Measurements from ENCODE around the gene NTHL1.
"Not testable (repeated sequence)": the region's sequence is repeated elsewhere in the genome, so short reads cannot be mapped to it uniquely, and the experiment has no call there.

NTHL1 gene

DNA sequence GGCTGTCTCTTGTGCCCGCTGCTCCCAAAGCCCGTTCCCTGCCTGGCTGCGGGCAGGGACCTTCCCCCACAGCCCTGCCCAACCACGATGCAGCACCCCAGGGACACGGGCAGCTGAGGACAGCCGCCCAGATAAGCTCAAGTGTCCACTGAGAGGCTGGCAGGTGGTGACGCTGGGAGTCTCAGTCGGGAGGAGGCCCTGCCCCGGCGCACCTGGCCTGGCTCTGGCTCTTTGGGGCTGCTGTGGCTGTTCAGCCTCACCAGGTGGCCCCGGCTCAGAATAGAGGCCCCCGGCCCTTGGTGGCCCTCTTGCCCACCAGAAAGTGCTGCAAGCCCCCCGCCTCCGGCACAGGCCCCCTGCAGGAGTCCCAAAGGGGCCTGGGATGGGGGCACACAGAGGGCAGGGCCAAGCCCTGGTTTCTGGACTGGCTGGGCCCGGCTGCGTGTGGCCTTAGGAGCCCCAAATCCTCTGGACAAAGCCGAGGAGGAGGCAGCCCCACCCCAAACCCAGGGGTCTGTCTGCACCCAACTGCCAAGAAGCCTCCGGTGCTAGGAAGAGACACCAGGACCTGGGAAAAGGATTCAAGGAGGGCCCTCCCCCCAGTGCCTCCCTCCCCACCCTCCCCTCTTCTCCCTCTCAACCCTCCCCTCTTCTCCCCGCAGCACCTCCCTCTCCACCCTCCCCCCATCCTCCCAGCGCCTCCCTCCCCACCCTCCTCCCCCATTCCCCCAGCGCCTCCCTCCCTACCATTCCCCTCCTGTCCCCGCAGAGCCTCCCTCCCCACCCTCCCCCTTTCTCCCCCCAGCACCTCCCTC lies 5.3 kb downstream of the NTHL1 start:
- no peak for DNase-seq (ENCODE audit: low read depth in 2 of 2)

- no peak for DNase-seq (ENCODE audit: low read depth in 2 of 2)
Observed at GRCh38 chr16:2040787-2041522, 6.7 kb downstream of the NTHL1 start.

DNA sequence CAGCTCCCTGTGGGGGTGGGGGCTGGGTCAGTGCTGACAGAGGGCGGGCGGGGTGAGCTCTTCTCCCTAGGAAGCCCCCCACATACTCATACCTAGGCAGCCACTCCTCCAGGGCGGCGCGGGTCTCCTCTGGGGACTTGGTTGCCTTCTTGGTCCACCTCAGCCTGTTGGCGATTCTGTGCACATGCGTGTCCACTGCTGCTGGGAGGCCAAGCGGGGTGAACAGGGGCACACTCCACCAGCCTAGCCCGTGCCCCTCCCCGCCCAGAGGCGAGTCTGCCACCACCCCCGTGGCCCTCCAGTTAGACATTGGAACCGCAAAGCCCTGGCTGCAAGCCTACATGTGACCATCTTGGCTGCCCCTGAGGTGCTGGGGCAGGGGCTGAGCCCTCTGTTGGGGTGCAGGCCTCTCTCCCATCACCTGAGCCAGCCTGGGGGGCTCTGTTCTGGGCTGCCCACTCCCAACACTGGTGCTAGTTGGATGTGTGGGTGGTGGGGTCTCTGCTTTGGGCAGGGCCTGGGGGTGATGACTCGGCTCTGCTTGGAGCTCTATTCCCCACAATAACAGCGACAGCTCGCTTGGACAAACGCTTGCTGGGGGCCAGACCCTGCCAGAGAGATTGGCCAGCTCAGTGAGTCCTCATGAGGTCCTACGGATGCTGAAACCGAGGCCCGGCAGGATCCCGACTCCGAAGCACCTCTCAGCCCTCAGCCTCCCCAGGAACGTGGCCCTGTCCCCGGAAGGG lies 7.4 kb downstream of the NTHL1 start:
- no peak for DNase-seq (ENCODE audit: low read depth in 2 of 2)

GRCh38 chr16:2039274-2040031 lies 8.2 kb downstream of the NTHL1 start:
- no peak for DNase-seq (ENCODE audit: low read depth in 2 of 2)

- no peak for DNase-seq (ENCODE audit: low read depth in 2 of 2)
Observed at GRCh38 chr16:2038382-2039231, 9.0 kb downstream of the NTHL1 start.

- DNase-seq (ENCODE audit: low read depth in 2 of 2), result no peak
Observed at GRCh38 chr16:2037647-2038381, 9.8 kb downstream of the NTHL1 start.

DNA sequence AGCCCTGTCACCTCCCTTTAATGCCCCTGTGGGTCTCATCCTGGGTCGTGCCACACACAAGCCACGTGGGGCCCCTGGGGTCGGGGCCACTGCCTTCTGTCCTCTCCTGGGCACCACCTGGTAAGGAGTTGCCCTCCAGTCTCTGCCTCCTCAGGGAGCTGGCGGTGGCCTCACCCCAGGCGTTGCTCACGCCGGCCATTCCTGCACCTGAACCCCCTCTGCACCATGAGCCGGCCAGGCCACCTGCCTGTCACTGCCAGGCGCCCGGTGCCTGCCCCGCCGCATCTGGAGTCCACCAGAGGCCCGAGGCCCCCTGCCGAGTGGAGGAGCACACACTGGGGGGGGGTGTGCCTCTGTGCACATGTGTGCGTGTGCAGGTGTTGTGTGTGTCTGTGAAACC lies 10.5 kb downstream of the NTHL1 start:
- DNase-seq (ENCODE audit: low read depth in 2 of 2), result no peak

GRCh38 chr16:2036200-2036966 lies 11.3 kb downstream of the NTHL1 start:
- no peak for DNase-seq (ENCODE audit: low read depth in 2 of 2)

- no peak for DNase-seq (ENCODE audit: low read depth in 2 of 2)
Observed at GRCh38 chr16:2035431-2036199, 12.0 kb downstream of the NTHL1 start.

DNA sequence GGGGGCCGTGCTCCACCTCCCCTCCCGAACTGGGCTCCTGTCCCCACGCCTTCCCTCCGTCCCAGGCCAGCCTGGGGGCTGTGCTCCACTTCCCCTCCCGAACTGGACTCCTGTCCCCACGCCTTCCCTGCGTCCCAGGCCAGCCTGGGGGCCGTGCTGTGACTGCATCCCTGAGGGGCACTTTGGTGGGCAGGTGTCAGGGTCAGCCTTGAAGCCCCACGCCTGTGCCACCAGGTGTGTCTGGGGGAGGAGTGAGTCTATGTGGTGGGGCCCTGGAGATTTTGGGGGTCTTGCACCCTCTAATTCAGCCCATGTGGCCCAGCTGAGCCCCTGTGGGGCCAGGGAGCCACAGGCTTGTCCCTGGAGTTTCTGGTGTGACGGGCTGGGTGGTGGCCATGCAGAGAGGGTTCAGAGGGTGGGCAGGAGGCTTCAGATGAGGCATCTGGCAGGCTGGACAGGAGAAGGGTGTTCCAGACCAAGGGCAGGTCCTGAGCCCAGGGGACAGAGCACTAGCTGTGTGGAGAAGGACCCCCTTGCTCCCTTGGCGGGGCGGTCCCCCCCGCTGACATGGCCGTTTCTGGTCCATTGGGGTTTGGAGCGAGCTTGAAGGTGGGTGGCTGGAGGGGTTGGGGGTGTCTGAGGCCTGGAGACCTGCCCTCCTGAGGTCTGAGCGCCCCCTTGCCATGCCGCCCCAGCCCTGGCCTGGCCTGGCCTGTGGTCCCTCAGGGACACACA lies 12.8 kb downstream of the NTHL1 start:
- no peak for DNase-seq (ENCODE audit: low read depth in 2 of 2)

GRCh38 chr16:2033909-2034695 lies 13.5 kb downstream of the NTHL1 start:
- not testable (repeated sequence) for DNase-seq (ENCODE audit: low read depth in 2 of 2)

DNA sequence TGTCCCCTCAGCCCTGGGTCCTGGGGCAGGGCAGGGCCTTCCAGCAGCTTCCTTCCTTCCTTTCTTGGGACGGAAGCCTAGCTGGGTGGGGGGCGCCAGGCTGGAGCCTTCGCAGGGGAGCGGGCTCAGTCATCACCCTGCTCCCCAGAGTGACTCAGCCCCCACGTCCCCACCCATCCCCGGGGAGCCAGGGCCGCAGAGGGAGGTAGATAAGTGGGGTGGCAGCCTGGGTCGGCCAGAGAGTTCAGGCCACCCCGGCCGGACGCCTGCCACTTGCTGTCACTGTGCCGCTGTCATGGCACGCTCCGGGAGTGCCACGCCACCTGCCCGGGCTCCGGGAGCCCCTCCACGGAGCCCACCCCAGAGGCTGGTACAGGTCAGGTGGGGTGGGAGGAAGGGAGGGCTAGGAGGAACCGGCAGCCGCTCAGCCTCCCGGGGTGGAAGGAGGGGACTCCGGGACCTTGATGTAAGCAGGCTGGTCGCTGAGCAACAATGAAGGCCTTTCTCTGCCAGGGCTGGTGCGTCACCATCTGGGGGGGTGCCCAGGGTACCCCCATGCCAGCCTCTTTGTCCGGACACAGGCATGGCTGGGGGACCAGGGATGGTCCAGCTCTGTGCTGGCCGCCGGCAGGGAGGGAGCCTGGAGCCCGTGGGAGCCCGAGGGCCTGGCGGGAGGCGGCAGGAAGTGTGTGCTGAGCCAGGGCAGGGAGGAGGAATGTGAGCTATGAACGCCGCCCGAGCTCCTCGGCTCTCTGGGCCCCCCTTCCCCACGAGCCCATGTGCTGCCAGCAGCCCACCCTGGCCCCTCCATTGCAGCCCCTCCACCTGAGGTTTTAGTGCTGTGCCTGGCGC lies 14.4 kb downstream of the NTHL1 start:
- no peak for DNase-seq (ENCODE audit: low read depth in 2 of 2)

- DNase-seq (ENCODE audit: low read depth in 2 of 2), result no peak
Observed at GRCh38 chr16:2032285-2033056, 15.2 kb downstream of the NTHL1 start.

GRCh38 chr16:2031081-2031577 lies 16.5 kb downstream of the NTHL1 start:
- DNase-seq (ENCODE audit: low read depth in 2 of 2), result no peak

- DNase-seq (ENCODE audit: low read depth in 2 of 2), result no peak
Observed at GRCh38 chr16:2030036-2030435, 17.6 kb downstream of the NTHL1 start.

Data from stimulated activated CD4-positive, alpha-beta T cell treated with anti-CD3 and anti-CD28 coated beads, Interleukin-12 subunit alpha, Interleukin-12 subunit beta, amount 100 ng/mL, for 24 hours (primary cell).